OCI-LY3 (cell line): Measurements from ENCODE around the gene C21orf58.

Experiments used
- EZH2phosphoT487 ChIP-seq: fragments of 200-600 bp; shearing (Covaris generic); IDR thresholded peaks from 2 replicates; pipeline ENCODE4 v1.6.1; 2018; ENCODE audit warnings: antibody characterized with exemption, mixed run types, low read depth
- TF ChIP-seq, protein P1 (sequence below): fragments of 200-600, 300-600 bp; sonication (generic); IDR thresholded peaks from 2 replicates; pipeline ENCODE4 v1.5.1; 2014; ENCODE audit warnings: antibody characterized with exemption, low read length, low read depth

DNA sequence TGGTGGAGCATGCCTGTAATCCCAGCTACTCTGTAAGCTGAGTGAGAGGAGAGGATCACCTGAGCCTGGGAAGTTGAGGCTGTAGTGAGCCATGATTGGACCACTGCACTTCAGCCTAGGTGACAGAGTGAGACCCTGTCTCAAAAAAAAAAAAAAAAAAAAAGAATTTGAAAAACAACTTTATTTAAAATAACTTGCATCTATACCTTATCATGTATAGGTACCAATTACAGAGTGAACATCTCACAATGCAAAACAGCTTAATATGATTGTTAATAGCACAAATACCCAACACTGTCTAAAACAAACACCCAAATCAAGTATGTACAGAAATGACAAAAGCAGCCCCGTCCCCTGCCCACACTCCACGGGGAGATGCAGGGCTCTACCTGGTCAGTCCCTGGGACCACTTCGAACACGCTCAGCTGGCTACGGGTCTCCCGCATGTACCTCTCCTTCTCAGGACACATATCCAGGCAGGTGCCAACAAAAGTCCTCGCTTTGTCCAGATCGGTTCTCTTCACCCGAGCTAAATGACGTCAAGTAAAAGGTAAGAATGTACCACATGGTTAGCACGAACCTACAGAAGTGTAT, 48.8 kb downstream of the C21orf58 start:
- TF ChIP-seq, protein P1, sequence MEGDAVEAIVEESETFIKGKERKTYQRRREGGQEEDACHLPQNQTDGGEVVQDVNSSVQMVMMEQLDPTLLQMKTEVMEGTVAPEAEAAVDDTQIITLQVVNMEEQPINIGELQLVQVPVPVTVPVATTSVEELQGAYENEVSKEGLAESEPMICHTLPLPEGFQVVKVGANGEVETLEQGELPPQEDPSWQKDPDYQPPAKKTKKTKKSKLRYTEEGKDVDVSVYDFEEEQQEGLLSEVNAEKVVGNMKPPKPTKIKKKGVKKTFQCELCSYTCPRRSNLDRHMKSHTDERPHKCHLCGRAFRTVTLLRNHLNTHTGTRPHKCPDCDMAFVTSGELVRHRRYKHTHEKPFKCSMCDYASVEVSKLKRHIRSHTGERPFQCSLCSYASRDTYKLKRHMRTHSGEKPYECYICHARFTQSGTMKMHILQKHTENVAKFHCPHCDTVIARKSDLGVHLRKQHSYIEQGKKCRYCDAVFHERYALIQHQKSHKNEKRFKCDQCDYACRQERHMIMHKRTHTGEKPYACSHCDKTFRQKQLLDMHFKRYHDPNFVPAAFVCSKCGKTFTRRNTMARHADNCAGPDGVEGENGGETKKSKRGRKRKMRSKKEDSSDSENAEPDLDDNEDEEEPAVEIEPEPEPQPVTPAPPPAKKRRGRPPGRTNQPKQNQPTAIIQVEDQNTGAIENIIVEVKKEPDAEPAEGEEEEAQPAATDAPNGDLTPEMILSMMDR: no peak
- TF ChIP-seq EZH2phosphoT487: no peak
